Prostate gland (tissue), 2 donors: ENCODE measurements around the gene RSPRY1. TPM values are rescaled to one million over a fixed set of nuclear protein-coding genes. Genes with fewer than 3 reads are reported as not detected.
"Not testable (repeated sequence)": the region's sequence is repeated elsewhere in the genome, so short reads cannot be mapped to it uniquely, and the experiment has no call there.

Experiments
- DNase-seq: peaks from one replicate; pipeline ENCODE4 v3.0.0-alpha.2; 2019; ENCODE audit warnings: low spot score
- H3K27ac ChIP-seq, 2 donors: fragments of 200-600 bp; sonication (generic); 2 replicates each; pipeline ENCODE4 v1.5.1; 2017 to 2019
- H3K27me3 ChIP-seq: fragments of 200-600 bp; sonication (generic); replicated peaks from 2 replicates; pipeline ENCODE4 v1.5.1; 2019; ENCODE audit not compliant: insufficient read depth
- H3K36me3 ChIP-seq, 2 donors: fragments of 200-600 bp; sonication (generic); 1 replicate in 1 of 2; 2 replicates in 1 of 2; pipeline versions ENCODE4 v1.5.1 to v1.8.1; 2017 to 2019
- H3K4me1 ChIP-seq: fragments of 200-600 bp; sonication (generic); replicated peaks from 2 replicates; pipeline ENCODE4 v1.5.1; 2019
- H3K4me3 ChIP-seq, 2 donors: fragments of 200-600 bp; sonication (generic); 2 replicates each; pipeline ENCODE4 v1.5.1; 2017 to 2019
- H3K9me3 ChIP-seq: fragments of 200-600 bp; sonication (generic); 2 replicates; pipeline ENCODE4 v1.5.1; 2017
- POLR2A ChIP-seq: fragments of 450-650 bp; IDR thresholded peaks from one replicate; pipeline ENCODE4 v1.6.1; 2016; ENCODE audit warnings: antibody characterized with exemption, mild to moderate bottlenecking
- POLR2AphosphoS5 ChIP-seq: sonication (generic); formaldehyde crosslinking; IDR thresholded peaks from one replicate; pipeline ENCODE4 v1.6.1; 2017; ENCODE audit warnings: antibody characterized with exemption
- WGBS: methylation state at CpG from one replicate; pipeline ENCODE4 v1.1.5; 2018; 5-methylcytosine and 5-hydroxymethylcytosine counted together
- intact Hi-C: fragments of 100-400 bp; cut with DNase I; formaldehyde crosslinking; loops from one replicate; pipeline ENCODE4 v1.14.2; 2022
- total RNA-seq, 2 donors: library from RNA; depleted of rRNA; stranded (reverse); fragments of >200 nt; gene quantifications; one replicate each; pipeline ENCODE4 v1.1.0, GENCODE V29; 2016
- TF ChIP-seq, protein P1 (sequence below), 4 experiments: fragments of 200-600 bp in 2 of 4; fragments of 450-650 bp in 2 of 4; sonication (generic) in 2 of 4; IDR thresholded peaks; 1 replicate in 3 of 4; 2 replicates in 1 of 4; pipeline ENCODE4 v1.5.1; 2016 to 2019; ENCODE audit warnings: antibody characterized with exemption in 4 of 4, mild to moderate bottlenecking in 2 of 4, moderate library complexity in 2 of 4

The RSPRY1 gene
- total RNA-seq, 2 donors from 2014 or later: 35.8 to 45.3 TPM

DNA sequence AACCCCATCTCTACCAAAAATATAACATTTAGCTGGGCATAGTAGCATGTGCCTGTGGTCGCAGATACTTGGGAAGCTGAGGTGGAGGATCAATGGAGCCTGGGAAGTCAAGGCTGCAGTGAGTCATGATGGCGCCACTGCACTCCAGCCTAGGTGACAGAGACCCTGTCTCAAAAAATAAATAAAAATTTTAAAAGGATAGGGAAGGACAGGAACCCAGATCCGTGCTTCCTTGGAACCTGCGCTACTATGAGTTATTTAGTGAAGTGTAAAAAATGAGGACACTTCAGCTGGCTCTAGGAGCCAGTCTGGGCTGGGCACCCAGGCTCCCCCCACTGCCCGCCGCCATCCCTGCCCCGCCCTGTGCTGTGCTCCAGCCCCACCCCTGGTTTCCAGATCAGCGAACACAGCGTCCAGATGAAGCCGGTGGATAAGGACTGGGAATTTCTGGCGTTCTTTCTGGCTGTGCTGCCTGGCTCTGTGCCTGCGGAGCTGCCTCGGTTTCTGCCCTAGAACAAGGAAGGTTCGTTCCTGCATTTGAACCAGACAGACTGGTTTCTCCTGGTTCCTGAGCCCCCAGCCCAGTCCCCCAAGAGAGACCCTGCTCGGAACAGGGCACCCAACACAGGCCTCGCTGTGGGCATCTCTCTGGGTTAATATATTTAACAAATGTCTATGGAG is 79.9 kb downstream of the RSPRY1 start:
- WGBS: 14% methylated on average over 16 of the region's 16 CpGs
- Histone ChIP-seq H3K27ac (peak overlapping the region; percentile 76 to 79), H3K27me3 (no peaks in the 10 kb centered on the region), H3K36me3 (no peaks in the 10 kb centered on the region), H3K4me3 (no peak overlapping the region), H3K4me1 (peaks cover 9% of the 10 kb centered on the region), H3K9me3 (no peaks in the 10 kb centered on the region)
- intact Hi-C loops: no loop called here
- TF ChIP-seq POLR2AphosphoS5: peak; percentile 71
- TF ChIP-seq, protein P1, sequence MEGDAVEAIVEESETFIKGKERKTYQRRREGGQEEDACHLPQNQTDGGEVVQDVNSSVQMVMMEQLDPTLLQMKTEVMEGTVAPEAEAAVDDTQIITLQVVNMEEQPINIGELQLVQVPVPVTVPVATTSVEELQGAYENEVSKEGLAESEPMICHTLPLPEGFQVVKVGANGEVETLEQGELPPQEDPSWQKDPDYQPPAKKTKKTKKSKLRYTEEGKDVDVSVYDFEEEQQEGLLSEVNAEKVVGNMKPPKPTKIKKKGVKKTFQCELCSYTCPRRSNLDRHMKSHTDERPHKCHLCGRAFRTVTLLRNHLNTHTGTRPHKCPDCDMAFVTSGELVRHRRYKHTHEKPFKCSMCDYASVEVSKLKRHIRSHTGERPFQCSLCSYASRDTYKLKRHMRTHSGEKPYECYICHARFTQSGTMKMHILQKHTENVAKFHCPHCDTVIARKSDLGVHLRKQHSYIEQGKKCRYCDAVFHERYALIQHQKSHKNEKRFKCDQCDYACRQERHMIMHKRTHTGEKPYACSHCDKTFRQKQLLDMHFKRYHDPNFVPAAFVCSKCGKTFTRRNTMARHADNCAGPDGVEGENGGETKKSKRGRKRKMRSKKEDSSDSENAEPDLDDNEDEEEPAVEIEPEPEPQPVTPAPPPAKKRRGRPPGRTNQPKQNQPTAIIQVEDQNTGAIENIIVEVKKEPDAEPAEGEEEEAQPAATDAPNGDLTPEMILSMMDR (IDR thresholded peaks at IDR 0.05): no peak
- DNase-seq: peak; percentile 93

DNA sequence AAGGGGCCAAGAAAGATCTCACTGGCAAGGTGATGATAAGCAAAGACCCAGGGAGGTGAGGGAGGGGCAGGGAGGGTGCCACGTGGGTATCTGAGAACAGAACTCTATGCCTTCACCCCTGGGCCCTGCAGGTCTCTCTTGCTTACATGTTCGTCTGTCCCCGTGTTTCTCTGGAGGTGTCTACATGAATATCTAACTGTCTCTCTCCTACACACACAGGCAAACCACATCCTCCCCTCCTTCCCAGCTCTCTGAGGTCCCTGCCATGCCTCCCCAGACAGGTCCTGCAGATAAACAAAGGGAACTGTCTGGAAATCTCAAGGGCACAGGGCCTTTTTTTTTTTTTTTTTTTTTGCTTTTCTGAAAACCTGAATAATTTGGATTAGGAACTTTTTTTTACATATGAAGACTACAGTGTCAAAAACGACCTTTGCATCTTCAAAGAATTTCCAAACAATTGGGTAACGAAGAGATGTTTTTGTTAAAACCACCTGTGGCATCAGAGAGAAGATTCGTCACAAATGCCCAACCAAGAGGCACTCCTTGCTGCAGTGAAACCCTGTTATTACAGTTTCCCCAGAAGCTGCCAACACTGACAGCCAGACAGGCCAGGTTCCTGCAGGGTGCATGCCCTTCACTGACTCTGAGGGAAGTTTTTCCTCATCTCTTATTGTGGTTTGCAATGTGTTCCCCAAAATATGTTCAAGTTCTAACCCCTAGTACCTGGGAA is 80.6 kb downstream of the RSPRY1 start:
- Histone ChIP-seq H3K27me3 (no peaks in the 10 kb centered on the region), H3K4me1 (peaks cover 9% of the 10 kb centered on the region), H3K36me3 (no peaks in the 10 kb centered on the region), H3K4me3 (no peak overlapping the region), H3K27ac (peak overlapping the region; percentile 76 to 79), H3K9me3 (no peaks in the 10 kb centered on the region)
- WGBS: 23% methylated on average over 6 of the region's 6 CpGs
- intact Hi-C loops: no loop called here
- TF ChIP-seq POLR2AphosphoS5: no peak
- TF ChIP-seq POLR2A: no peak
- TF ChIP-seq, protein P1 (IDR thresholded peaks at IDR 0.05): no peak
- peak; percentile 33 for DNase-seq

DNA sequence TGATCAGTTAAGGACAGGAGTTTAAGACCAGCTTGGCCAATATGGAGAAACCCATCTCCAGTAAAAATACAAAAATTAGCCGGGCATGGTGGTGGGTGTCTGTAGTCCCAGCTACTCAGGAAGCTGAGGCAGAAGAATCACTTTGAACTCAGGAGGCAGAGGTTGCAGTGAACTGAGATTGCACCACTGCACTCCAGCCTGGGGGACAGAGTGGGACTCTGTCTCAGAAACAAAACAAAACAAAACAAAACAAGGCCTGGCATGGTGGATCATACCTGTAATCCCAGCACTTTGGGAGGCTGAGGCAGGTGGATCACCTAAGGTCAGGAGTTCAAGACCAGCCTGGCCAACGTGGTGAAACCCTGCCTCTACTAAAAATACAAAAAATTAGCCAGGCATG is 81.2 kb downstream of the RSPRY1 start:
- H3K36me3 ChIP-seq, DNase-seq, H3K27me3 ChIP-seq, intact Hi-C loops, H3K9me3 ChIP-seq, H3K4me3 ChIP-seq, H3K4me1 ChIP-seq: not testable (repeated sequence)
- H3K27ac ChIP-seq: peak overlapping the region; percentile 76 to 79
- 57% methylated on average over 2 of the region's 2 CpGs for WGBS

DNA sequence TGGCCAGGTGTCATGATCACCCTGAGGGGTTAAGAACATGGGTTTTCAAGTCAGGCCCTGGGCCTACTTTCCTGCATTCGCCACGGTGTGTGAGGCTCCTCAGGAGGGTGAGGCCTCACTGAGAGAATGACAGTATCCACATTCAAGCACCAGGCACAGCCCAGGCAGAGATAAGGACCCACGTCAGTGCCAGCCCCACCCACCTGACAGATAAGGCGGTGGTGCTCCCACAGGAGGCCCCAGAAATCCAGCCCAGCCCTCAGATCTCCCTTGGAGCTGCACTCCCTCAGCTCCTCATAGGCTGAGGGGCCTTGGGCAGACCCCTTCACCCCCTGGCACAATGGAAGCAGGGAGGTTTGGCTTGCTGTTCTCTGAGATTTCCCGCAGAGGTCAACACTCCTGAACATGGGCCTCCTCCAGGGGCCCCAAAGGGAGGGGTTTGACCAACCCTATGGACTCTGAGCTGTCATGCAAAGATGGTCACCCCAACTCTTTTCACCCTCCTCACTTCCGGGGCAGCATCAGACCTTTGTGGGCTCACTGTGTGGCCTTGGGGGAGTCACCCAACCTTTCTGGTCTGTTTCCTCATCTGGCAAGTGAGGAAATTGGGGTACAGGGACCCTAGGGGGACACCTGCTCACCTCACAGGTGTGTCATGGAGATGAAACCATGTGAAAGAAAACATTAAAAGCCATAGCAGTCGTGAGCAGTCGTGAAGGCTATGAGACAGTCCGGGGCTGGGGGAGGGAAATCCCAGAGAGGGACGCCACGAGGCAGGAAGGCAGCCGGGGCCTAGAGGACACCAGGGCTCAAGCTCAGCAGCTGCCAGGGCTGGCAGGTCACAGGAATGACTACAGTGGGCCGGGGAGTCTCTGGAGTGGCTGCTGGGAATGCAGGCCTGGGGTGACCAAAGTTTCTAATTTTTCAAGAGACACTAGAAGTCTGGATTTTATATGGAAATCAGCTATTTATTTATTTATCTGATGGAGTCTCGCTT is 83.0 kb downstream of the RSPRY1 start:
- Histone ChIP-seq H3K36me3 (no peaks in the 10 kb centered on the region), H3K4me1 (peaks cover 9% of the 10 kb centered on the region), H3K4me3 (no peak overlapping the region), H3K9me3 (no peaks in the 10 kb centered on the region), H3K27me3 (no peaks in the 10 kb centered on the region), H3K27ac (no peak overlapping the region)
- WGBS: 70% methylated on average over 14 of the region's 14 CpGs
- intact Hi-C loops: no loop called here
- TF ChIP-seq, protein P1 (IDR thresholded peaks at IDR 0.05): no peak
- TF ChIP-seq POLR2AphosphoS5: no peak
- TF ChIP-seq POLR2A: no peak
- no peak for DNase-seq
